PC-9 (cell line): ENCODE measurements around the gene MAML3.

Source experiments
- CTCF ChIP-seq: fragments of 200-600 bp; sonication (generic); conservative IDR thresholded peaks from 2 replicates; pipeline ENCODE4 v1.6.1; 2017; ENCODE audit warnings: mixed run types, antibody characterized with exemption, mild to moderate bottlenecking, moderate library complexity
- EZH2 ChIP-seq: fragments of 200-600 bp; sonication (generic); IDR thresholded peaks from 2 replicates; pipeline ENCODE4 v1.8.0; 2017; ENCODE audit warnings: antibody characterized with exemption, low read depth

GRCh38 chr4:139808381-139808807, 345.6 kb downstream of the MAML3 start:
- TF ChIP-seq CTCF (no peak), EZH2 (no peak)
